ENCODE measurements around the gene ARHGAP24. TPM values are rescaled to one million over a fixed set of nuclear protein-coding genes. Genes with fewer than 3 reads are reported as not detected.

Gene ARHGAP24
- total and polyA plus RNA-seq, 2 of the 13 experiments (the other 11 are each of a cell fraction or from before 2014, with no cell fraction given): 0.07 to 0.55 TPM

- no peak for TF ChIP-seq ZNF407 (CRISPR knock-in tag; IDR thresholded peaks at IDR 0.05; ENCODE audit: not compliant biosample characterization)
- TF ChIP-seq, protein P1, sequence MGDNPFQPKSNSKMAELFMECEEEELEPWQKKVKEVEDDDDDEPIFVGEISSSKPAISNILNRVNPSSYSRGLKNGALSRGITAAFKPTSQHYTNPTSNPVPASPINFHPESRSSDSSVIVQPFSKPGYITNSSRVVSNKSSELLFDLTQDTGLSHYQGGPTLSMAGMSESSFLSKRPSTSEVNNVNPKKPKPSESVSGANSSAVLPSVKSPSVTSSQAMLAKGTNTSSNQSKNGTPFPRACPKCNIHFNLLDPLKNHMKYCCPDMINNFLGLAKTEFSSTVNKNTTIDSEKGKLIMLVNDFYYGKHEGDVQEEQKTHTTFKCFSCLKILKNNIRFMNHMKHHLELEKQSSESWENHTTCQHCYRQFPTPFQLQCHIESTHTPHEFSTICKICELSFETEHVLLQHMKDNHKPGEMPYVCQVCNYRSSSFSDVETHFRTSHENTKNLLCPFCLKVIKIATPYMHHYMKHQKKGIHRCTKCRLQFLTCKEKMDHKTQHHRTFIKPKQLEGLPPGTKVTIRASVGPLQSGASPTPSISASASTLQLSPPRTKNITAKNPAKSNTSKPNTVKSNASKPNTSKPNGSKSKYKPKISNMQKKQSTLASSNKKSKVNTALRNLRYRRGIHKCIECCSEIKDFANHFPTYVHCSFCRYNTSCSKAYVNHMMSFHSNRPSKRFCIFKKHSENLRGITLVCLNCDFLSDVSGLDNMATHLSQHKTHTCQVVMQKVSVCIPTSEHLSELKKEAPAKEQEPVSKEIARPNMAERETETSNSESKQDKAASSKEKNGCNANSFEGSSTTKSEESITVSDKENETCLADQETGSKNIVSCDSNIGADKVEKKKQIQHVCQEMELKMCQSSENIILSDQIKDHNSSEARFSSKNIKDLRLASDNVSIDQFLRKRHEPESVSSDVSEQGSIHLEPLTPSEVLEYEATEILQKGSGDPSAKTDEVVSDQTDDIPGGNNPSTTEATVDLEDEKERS (CRISPR knock-in tag; IDR thresholded peaks at IDR 0.05): no peak
- TF ChIP-seq ZSCAN5A (CRISPR knock-in tag; IDR thresholded peaks at IDR 0.05; ENCODE audit: borderline replicate concordance): no peak
- TF ChIP-seq MAZ (IDR thresholded peaks at IDR 0.05; ENCODE audit: borderline replicate concordance, low read depth, low read length): no peak
- TF ChIP-seq MAZ (CRISPR knock-in tag; IDR thresholded peaks at IDR 0.05; ENCODE audit: low read depth): no peak
- no peak for TF ChIP-seq RNF2 (conservative IDR thresholded peaks at IDR 0.05; ENCODE audit: low read depth)
Measured at GRCh38 chr4:85905761-85906160, 430.8 kb downstream of the ARHGAP24 start (continued).

Measured in HepG2 (cell line).